ENCODE measurements around the gene SHMT2.
"Not testable (repeated sequence)": the region's sequence is repeated elsewhere in the genome, so short reads cannot be mapped to it uniquely, and the experiment has no call there.

SHMT2 gene

DNA sequence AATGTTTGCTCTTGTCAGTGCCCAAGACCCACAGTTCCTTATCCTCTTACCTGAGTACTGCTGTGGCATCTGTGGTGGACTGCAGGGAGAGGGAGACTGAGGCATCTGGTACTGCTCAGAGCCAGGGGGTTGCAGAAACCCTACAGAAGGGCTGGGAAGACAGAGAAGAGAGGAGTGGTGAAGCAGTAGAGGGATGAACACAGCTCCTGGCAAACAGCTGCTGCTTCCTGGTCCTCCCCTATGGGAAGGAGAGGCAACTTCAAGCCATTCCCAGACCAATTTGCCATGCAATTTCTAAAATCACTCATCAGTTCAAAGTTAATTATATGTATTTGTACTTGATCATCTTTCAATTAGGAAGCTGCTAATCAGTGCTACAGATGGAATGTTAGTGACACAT is 37.2 kb downstream of the SHMT2 start:
- no peak for DNase-seq (ENCODE audit: low read depth)

DNA sequence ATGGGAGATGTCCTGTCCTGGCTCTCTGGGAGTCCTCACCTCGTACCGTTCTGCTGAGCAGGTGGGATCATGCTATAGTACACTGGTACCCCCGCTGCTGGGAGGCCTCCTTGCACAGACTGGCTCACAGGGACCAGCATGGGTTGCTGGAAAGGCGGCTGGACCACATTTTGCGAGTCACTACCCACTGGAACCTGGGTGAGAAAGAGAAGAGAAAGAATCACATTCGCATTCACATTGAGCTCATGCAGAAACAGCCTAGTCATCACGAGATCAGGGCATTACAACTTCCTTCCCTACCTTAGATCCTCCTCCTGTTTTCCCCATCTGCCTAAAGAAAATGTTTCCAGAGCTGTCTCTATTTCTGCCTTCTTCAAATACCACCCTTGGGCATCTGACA is 38.8 kb downstream of the SHMT2 start:
- peak; percentile 17 for DNase-seq (ENCODE audit: low read depth)

DNA sequence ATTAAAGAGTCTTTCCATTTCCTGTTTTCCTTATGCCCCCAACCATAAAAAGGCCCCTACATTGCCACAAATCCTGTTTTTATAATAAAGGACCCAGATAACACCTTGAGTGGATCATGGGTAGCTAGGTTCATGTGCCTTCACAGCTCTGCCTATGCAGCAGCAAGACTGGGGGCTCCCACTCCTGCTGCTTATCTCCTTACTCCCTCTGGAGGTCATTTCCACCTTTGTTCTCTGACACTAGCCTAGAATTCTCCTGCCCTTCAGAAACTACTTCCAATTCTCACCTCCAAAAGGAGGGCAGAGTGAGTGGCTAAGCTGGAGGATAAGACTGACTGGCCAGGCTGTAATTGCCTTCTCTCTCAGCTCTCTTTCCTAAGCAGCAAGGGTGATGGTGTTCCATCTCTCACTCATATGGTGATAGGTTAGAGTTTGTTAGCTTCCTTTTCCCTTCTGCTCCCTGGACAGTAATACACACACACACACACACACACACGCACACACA is 41.5 kb downstream of the SHMT2 start:
- no peak for DNase-seq (ENCODE audit: low read depth)

DNA sequence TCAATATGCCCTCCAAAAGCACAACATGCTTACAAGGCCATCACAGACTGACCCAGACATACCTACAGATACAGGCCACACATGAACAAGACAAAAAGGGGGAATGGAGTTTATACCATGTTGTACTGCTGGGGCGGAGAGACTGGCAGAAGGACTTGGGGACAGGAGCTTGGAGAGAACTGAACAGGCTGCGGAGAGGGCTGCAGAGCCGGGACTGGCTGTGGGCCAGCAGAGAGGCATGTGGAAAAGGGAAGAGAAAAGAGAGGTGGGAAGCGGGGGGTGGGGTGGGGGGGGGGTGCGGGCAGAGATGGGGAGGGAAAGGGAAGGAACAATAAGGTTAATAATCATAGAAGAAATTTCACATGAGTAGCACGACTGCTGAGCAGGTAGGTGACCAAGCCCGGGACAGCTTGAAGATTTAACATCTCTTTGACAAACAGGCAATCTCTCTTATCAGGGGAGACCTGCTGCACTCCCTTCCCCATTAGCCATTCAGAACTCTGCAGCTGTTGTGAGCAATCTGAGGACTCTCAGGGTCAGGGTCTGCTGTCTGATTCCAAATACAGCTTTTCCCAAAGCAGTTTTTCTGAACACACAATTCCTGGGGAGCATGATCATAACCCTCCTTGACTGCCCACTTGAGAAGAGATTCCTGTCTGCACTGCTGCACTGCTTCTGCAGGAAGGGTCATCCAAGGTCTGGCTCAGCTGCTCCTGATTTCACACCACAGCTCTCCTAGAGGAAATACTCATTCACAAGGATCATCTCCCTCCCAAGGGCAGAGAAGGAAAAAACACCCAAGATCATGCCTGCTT is 43.0 kb downstream of the SHMT2 start:
- DNase-seq (ENCODE audit: low read depth) = peak; percentile 9

DNA sequence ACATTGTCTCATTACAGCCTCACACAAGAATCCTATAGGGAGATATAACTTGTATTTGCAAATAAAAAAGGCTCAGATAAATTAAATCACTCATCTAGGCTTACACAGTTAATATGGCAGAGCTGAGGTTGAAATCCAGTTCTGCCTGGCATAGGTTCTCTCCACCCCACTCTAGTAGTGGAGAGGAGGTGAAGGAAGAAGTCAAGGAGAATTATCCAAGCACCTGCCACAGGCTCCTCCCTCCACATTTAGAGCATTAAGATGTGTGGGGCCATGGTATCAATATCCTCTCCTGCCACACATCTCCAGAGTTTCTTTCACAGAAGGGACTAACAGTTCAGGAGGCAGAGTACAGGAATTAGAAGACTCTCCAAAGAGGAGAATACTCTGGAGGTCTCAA is 44.0 kb downstream of the SHMT2 start:
- DNase-seq (ENCODE audit: low read depth) = no peak

DNA sequence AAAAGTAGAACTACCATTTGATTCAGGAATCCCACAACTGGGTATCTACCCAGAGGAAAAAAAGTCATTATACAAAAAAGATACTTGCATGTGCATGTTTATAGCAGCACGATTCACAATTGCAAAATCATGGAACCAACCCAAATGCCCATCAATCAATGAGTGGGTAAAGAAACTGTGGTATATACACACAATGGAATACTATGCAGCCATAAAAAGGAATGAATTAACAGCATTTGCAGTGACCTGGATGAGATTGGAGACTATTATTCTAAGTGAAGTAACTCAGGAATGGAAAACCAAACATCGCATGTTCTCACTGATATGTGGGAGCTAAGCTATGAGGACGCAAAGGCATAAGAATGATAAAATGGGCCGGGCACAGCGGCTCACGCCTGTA is 46.7 kb downstream of the SHMT2 start:
- not testable (repeated sequence) for DNase-seq (ENCODE audit: low read depth)

GRCh38 chr12:57276935-57277563 is 47.5 kb downstream of the SHMT2 start:
- DNase-seq (ENCODE audit: low read depth) = peak; percentile 12

- no peak for DNase-seq (ENCODE audit: low read depth)
Measured at GRCh38 chr12:57278465-57279381, 49.2 kb downstream of the SHMT2 start.

GRCh38 chr12:57280211-57281062 is 50.9 kb downstream of the SHMT2 start:
- peak; percentile 89 for DNase-seq (ENCODE audit: low read depth)

- not testable (repeated sequence) for DNase-seq (ENCODE audit: low read depth)
Measured at GRCh38 chr12:57282073-57282472, 52.6 kb downstream of the SHMT2 start.
